ENCODE results near the gene CALML3.

Gene CALML3

DNA sequence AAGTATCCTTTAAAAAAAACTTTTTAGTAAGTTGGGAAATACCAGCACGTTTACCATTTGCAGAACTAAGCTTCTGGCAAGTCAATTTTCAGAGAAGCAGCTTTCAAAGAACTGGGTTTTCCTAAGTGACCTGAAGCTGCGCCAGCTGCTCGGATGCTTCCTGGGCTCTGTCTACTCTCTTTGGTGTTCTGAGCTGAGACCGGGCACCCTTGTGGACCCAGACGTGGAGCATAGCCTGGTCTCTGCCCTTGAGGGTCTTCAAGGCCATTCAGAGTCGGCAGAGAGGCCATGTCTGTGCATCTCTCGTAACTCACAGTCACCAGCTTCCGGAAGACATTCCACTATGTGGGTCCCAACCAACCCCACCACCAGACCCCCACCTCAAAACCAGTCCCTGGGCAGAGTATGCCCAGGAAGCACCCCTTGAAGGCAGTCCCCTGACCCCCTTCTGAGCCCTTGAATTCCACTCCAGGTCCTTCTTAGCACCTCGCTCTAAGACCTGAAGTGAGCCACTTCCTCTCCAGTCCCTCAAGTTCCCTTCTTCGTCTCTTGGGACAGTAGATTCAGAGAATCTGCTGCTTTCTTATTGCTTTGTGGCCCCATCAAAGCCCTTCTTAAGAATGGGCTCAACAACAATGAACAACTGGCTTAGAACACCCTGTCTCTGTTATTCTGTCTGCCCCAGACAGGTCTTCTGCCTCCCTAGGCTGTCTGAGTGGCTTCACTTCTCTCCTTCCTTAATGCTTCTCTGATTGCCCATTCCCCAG is 33.9 kb upstream of the CALML3 start:
- TF ChIP-seq CEBPB (IDR thresholded peaks at IDR 0.05) (no peak), TEAD4 (IDR thresholded peaks at IDR 0.05) (no peak), FOXM1 (IDR thresholded peaks at IDR 0.05; ENCODE audit: borderline replicate concordance, low read depth) (no peak), TCF12 (IDR thresholded peaks at IDR 0.05; ENCODE audit: low read depth) (no peak), RAD21 (IDR thresholded peaks at IDR 0.05; ENCODE audit: low read depth) (no peak), ZBTB7A (IDR thresholded peaks at IDR 0.05; ENCODE audit: low read depth) (no peak), USF1 (IDR thresholded peaks at IDR 0.05) (no peak), CREB1 (IDR thresholded peaks at IDR 0.05; ENCODE audit: low read depth) (no peak)

DNA sequence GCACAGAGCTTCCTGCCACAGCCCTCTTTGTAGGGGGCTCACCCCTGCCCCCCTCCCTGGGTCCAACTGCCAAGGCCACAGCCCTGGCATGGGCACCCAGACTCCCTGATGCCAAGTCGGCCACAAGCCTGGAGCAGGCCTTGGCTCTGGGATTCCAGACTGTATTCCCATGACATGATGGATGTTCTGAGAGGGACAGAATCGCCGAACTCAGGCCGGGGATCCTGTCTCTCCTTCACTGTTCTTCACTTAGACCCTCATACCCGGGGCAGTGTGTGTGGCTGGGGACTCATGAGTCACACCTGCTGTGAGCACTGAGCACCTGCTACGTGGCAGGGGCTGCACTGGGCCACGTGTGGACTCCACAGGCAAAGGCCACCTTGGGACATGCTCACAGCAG is 33.3 kb upstream of the CALML3 start:
- TF ChIP-seq TCF12 (IDR thresholded peaks at IDR 0.05; ENCODE audit: low read depth) (no peak), TAF1 (IDR thresholded peaks at IDR 0.05; ENCODE audit: low read depth) (no peak), CEBPB (IDR thresholded peaks at IDR 0.05) (no peak), RAD21 (IDR thresholded peaks at IDR 0.05; ENCODE audit: low read depth) (no peak), EGR1 (IDR thresholded peaks at IDR 0.05) (no peak), YY1 (IDR thresholded peaks at IDR 0.05; ENCODE audit: low read depth) (no peak), MAX (IDR thresholded peaks at IDR 0.05) (no peak), NFIC (IDR thresholded peaks at IDR 0.05) (no peak), TEAD4 (IDR thresholded peaks at IDR 0.05) (no peak), EP300 (IDR thresholded peaks at IDR 0.05; ENCODE audit: borderline replicate concordance) (no peak), FOXM1 (IDR thresholded peaks at IDR 0.05; ENCODE audit: borderline replicate concordance, low read depth) (no peak), CREB1 (IDR thresholded peaks at IDR 0.05; ENCODE audit: low read depth) (no peak), ZBTB7A (IDR thresholded peaks at IDR 0.05; ENCODE audit: low read depth) (no peak), USF1 (IDR thresholded peaks at IDR 0.05) (no peak)
- TF ChIP-seq, protein P1, sequence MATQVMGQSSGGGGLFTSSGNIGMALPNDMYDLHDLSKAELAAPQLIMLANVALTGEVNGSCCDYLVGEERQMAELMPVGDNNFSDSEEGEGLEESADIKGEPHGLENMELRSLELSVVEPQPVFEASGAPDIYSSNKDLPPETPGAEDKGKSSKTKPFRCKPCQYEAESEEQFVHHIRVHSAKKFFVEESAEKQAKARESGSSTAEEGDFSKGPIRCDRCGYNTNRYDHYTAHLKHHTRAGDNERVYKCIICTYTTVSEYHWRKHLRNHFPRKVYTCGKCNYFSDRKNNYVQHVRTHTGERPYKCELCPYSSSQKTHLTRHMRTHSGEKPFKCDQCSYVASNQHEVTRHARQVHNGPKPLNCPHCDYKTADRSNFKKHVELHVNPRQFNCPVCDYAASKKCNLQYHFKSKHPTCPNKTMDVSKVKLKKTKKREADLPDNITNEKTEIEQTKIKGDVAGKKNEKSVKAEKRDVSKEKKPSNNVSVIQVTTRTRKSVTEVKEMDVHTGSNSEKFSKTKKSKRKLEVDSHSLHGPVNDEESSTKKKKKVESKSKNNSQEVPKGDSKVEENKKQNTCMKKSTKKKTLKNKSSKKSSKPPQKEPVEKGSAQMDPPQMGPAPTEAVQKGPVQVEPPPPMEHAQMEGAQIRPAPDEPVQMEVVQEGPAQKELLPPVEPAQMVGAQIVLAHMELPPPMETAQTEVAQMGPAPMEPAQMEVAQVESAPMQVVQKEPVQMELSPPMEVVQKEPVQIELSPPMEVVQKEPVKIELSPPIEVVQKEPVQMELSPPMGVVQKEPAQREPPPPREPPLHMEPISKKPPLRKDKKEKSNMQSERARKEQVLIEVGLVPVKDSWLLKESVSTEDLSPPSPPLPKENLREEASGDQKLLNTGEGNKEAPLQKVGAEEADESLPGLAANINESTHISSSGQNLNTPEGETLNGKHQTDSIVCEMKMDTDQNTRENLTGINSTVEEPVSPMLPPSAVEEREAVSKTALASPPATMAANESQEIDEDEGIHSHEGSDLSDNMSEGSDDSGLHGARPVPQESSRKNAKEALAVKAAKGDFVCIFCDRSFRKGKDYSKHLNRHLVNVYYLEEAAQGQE (IDR thresholded peaks at IDR 0.05; ENCODE audit: low read depth), result no peak

DNA sequence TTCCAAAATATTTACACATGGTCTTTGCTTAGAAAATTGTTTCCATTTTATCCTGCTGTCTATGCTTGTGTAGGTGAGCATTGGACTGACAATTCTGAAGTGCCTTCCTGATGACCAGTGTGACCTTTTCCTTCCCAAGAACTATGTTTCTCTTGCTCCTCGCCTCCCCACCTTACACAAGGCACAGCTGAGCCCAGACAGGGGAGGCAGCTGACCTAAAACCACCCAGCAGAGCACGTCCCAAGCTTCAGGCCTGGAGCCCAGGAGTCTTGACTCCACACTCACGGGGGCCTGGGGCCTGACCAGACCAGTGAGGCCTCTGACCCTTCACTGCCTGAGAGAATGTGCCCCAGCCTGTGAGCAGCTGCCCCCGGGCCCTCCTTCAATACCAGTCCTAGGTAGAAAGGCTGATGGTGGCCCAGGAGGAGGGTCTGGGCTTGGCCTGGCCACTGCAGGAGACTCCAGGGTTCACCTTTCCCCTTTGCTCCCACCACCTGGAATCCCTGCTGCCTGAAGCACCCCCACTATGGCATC is 32.4 kb upstream of the CALML3 start:
- TF ChIP-seq YY1 (IDR thresholded peaks at IDR 0.05; ENCODE audit: low read depth) (no peak), RAD21 (IDR thresholded peaks at IDR 0.05; ENCODE audit: low read depth) (no peak)

- TF ChIP-seq ZBTB7A (IDR thresholded peaks at IDR 0.05; ENCODE audit: low read depth) (no peak), TCF12 (IDR thresholded peaks at IDR 0.05; ENCODE audit: low read depth) (no peak), TEAD4 (IDR thresholded peaks at IDR 0.05) (no peak), CREB1 (IDR thresholded peaks at IDR 0.05; ENCODE audit: low read depth) (no peak), NFIC (IDR thresholded peaks at IDR 0.05) (no peak), EGR1 (IDR thresholded peaks at IDR 0.05) (no peak), RAD21 (IDR thresholded peaks at IDR 0.05; ENCODE audit: low read depth) (no peak), CEBPB (IDR thresholded peaks at IDR 0.05) (no peak), USF1 (IDR thresholded peaks at IDR 0.05) (no peak), TAF1 (IDR thresholded peaks at IDR 0.05; ENCODE audit: low read depth) (no peak), FOXM1 (IDR thresholded peaks at IDR 0.05; ENCODE audit: borderline replicate concordance, low read depth) (no peak), MAX (IDR thresholded peaks at IDR 0.05) (no peak), EP300 (IDR thresholded peaks at IDR 0.05; ENCODE audit: borderline replicate concordance) (no peak), YY1 (IDR thresholded peaks at IDR 0.05; ENCODE audit: low read depth) (no peak)
- TF ChIP-seq, protein P1 (IDR thresholded peaks at IDR 0.05; ENCODE audit: low read depth), result no peak
These were observed 31.7 kb upstream of the CALML3 start for GRCh38 chr10:5492929-5493576.

- TF ChIP-seq RAD21 (IDR thresholded peaks at IDR 0.05; ENCODE audit: low read depth) (no peak), EP300 (IDR thresholded peaks at IDR 0.05; ENCODE audit: borderline replicate concordance) (no peak), NFIC (IDR thresholded peaks at IDR 0.05) (no peak), TCF12 (IDR thresholded peaks at IDR 0.05; ENCODE audit: low read depth) (no peak), YY1 (IDR thresholded peaks at IDR 0.05; ENCODE audit: low read depth) (no peak), CEBPB (IDR thresholded peaks at IDR 0.05) (no peak), USF1 (IDR thresholded peaks at IDR 0.05) (no peak), MAX (IDR thresholded peaks at IDR 0.05) (no peak), ZBTB7A (IDR thresholded peaks at IDR 0.05; ENCODE audit: low read depth) (no peak), CREB1 (IDR thresholded peaks at IDR 0.05; ENCODE audit: low read depth) (no peak), EGR1 (IDR thresholded peaks at IDR 0.05) (no peak), TEAD4 (IDR thresholded peaks at IDR 0.05) (no peak), TAF1 (IDR thresholded peaks at IDR 0.05; ENCODE audit: low read depth) (no peak), FOXM1 (IDR thresholded peaks at IDR 0.05; ENCODE audit: borderline replicate concordance, low read depth) (no peak)
- TF ChIP-seq, protein P1 (IDR thresholded peaks at IDR 0.05; ENCODE audit: low read depth), result no peak
These were observed 31.1 kb upstream of the CALML3 start for GRCh38 chr10:5493691-5494090.

Measured in Ishikawa (cell line).